ENCODE results near the gene GBF1. TPM values are rescaled to one million over a fixed set of nuclear protein-coding genes. Genes with fewer than 3 reads are reported as not detected.

The GBF1 gene
- total RNA-seq, 1 experiment from 2014 or later, result 23.7 TPM

DNA sequence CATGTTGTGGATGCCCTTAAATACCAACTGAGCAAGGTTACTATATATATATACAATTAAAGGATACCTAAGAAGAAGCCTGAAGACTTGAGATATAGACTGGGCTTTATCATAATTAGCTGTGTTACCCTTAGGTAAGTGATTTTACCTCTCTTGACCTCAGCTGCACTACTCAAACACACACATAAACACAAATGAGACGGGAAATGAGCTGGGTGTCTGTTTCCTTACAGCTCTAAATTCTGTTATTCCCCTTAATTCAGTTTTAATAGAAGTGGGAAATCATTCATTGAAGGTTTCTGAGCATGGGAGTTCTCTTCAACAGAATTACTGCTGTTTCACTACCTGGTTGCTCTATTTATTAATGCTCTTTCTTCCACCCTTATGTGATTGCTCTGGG lies 60.7 kb downstream of the GBF1 start:
- no peak overlapping the region for H2BK120ac ChIP-seq (ENCODE audit: low read depth, low read length, poor library complexity, severe bottlenecking)
- H4K8ac ChIP-seq (replicated peaks; ENCODE audit: insufficient read length, low read depth, low read length), result no peak overlapping the region
- H3K4me1 ChIP-seq (ENCODE audit: insufficient read depth, low read length), result peaks cover 1% of the 10 kb centered on the region; the same call in 1 of the 2 replicates
- H3K4ac ChIP-seq (ENCODE audit: low read depth, low read length), result no peak overlapping the region
- peaks cover 4% of the 10 kb centered on the region in 2 experiments for H3K9me3 Mint-ChIP-seq
- no peak for DNase-seq
- H2BK12ac ChIP-seq (ENCODE audit: insufficient read length, low read depth, low read length), result no peak overlapping the region
- no peaks in the 10 kb centered on the region for H3K79me1 ChIP-seq (ENCODE audit: insufficient read depth, low read depth, low read length, poor library complexity, severe bottlenecking)
- H2AK5ac ChIP-seq (ENCODE audit: insufficient read length, low read length), result no peak overlapping the region
- H3K9me3 ChIP-seq (ENCODE audit: control insufficient read depth, low read depth, low read length), result no peaks in the 10 kb centered on the region
- H3K56ac ChIP-seq (ENCODE audit: insufficient read length, low read depth, low read length), result no peak overlapping the region
- H3K79me2 ChIP-seq (ENCODE audit: insufficient read depth, low read length), result no peaks in the 10 kb centered on the region
- H3K36me3 Mint-ChIP-seq (ENCODE audit: insufficient read depth in 1 of 3, low read depth in 3 of 3), result peaks cover 4% of the 10 kb centered on the region in 3 experiments; a peak in 4 of 7 replicates
- H3K4me2 ChIP-seq (ENCODE audit: insufficient read depth, insufficient read length, low read length), result no peak overlapping the region
- H4K20me1 ChIP-seq (ENCODE audit: control insufficient read depth, insufficient read depth, insufficient read length), result no peaks in the 10 kb centered on the region
- TF ChIP-seq CTCF (conservative IDR thresholded peaks at IDR 0.05), result no peak
- H3K18ac ChIP-seq (ENCODE audit: insufficient read length, low read depth, low read length), result no peak overlapping the region
- H3K14ac ChIP-seq (ENCODE audit: insufficient read depth, low read length), result no peak overlapping the region
- H3K4me3 Mint-ChIP-seq, result no peak overlapping the region
- no peak overlapping the region for H3T11ph ChIP-seq (ENCODE audit: low read length)
- H3K4me1 Mint-ChIP-seq, result peaks cover 6 to 9% of the 10 kb centered on the region in 2 experiments
- WGBS (ENCODE audit: extremely low coverage, insufficient read length, low lambda C conversion rate), result no CpG with 5 or more reads among the region's 1 CpG
- no peak overlapping the region for H2BK20ac ChIP-seq (ENCODE audit: low read depth, low read length, poor library complexity, severe bottlenecking)
- H3K27ac Mint-ChIP-seq, result no peak overlapping the region
- H2AFZ ChIP-seq (ENCODE audit: low read length), result no peak overlapping the region
- no peak overlapping the region for H3K27ac ChIP-seq (ENCODE audit: insufficient read length, low read depth, low read length)
- no peaks in the 10 kb centered on the region for H3K23me2 ChIP-seq (ENCODE audit: insufficient read length, low read depth, low read length, poor library complexity, severe bottlenecking)
- no peak overlapping the region for H3K9ac ChIP-seq (ENCODE audit: extremely low read depth, insufficient read length, low read length)
- H2BK5ac ChIP-seq (ENCODE audit: insufficient read length, low read length), result no peak overlapping the region
- no peaks in the 10 kb centered on the region for H3K27me3 ChIP-seq (ENCODE audit: insufficient read depth, low read length)
- H3K27me3 Mint-ChIP-seq (ENCODE audit: low read depth), result no peaks in the 10 kb centered on the region; the same call in 1 of the 2 replicates
- no peak overlapping the region for H4K5ac ChIP-seq (ENCODE audit: insufficient read length, low read depth, low read length)
- no peak overlapping the region for H4K91ac ChIP-seq (ENCODE audit: insufficient read length, low read depth, low read length)
- H2BK15ac ChIP-seq (ENCODE audit: low read depth, low read length), result no peak overlapping the region
- no peak overlapping the region for H3K23ac ChIP-seq (ENCODE audit: insufficient read length, low read depth, low read length)
